Gastroesophageal sphincter (tissue), 3 donors: ENCODE data around the gene LAMA2.

Source experiments
- CTCF ChIP-seq, 4 experiments: fragments of 200-600 bp in 2 of 4; fragments of 450-650 bp in 2 of 4; sonication (generic) in 1 of 4; IDR thresholded peaks; one replicate each; pipeline ENCODE4 v1.5.1; 2017 to 2019; ENCODE audit warnings: antibody characterized with exemption in 4 of 4, mild to moderate bottlenecking in 2 of 4, moderate library complexity in 2 of 4
- POLR2A ChIP-seq, 2 donors: fragments of 450-650 bp; IDR thresholded peaks; one replicate each; pipeline ENCODE4 v1.6.1; 2017; ENCODE audit warnings: antibody characterized with exemption in 2 of 2, mild to moderate bottlenecking in 2 of 2, moderate library complexity in 1 of 2

GRCh38 chr6:129105793-129106192 is 222.9 kb downstream of the LAMA2 start:
- TF ChIP-seq CTCF (IDR thresholded peaks at IDR 0.05) (no peak), POLR2A (IDR thresholded peaks at IDR 0.05) (no peak)
